ENCODE results near the gene DAAM2. TPM values are rescaled to one million over a fixed set of nuclear protein-coding genes. Genes with fewer than 3 reads are reported as not detected.

The DAAM2 gene
- total and polyA plus RNA-seq, 2 of the 8 experiments (the other 6 are each of a cell fraction or from before 2014, with no cell fraction given) = 1.5 to 2.9 TPM

GRCh38 chr6:39859025-39859424, 66.8 kb downstream of the DAAM2 start (continued):
- no peak for TF ChIP-seq TAF1 (IDR thresholded peaks at IDR 0.05; ENCODE audit: low read depth, low read length)
- no peak for TF ChIP-seq HDAC2 (IDR thresholded peaks at IDR 0.05; ENCODE audit: borderline replicate concordance in 1 of 2, low read depth in 2 of 2, low read length in 2 of 2)
- TF ChIP-seq KDM1A (IDR thresholded peaks at IDR 0.05; ENCODE audit: borderline replicate concordance, low read length) = no peak
- TF ChIP-seq POLR2A (IDR thresholded peaks at IDR 0.05; ENCODE audit: control extremely low read depth in 1 of 2, low read depth in 2 of 2, low read length in 2 of 2) = no peak
- TF ChIP-seq SIRT6 (IDR thresholded peaks at IDR 0.05; ENCODE audit: low read length) = no peak
- no peak for TF ChIP-seq NRF1 (IDR thresholded peaks at IDR 0.05; ENCODE audit: low read depth, low read length)
- TF ChIP-seq POLR2AphosphoS5 (IDR thresholded peaks at IDR 0.05; ENCODE audit: low read depth, low read length) = no peak
